Right lobe of liver (tissue), 6 donors: ENCODE data around the gene STAP2. TPM values are rescaled to one million over a fixed set of nuclear protein-coding genes. Genes with fewer than 3 reads are reported as not detected.

Source experiments
- ATAC-seq, 4 donors: fragments of 200-7000 bp; cut with Tn5 transposase; one replicate each; pipeline ENCODE4 v1.9.1; 2020; ENCODE audit warnings: mild to moderate bottlenecking in 4 of 4, moderate library complexity in 4 of 4
- DNase-seq, 3 donors: peaks; one replicate each; pipeline ENCODE4 v3.0.0-alpha.2; 2020
- H3K27ac ChIP-seq, 3 donors: fragments of 200-600 bp; one replicate each; pipeline ENCODE4 v1.8.0; 2022
- H3K27me3 ChIP-seq, 2 donors: fragments of 200-600 bp; one replicate each; pipeline ENCODE4 v1.8.0; 2022
- H3K36me3 ChIP-seq, 4 donors: fragments of 200-600 bp; sonication (generic) in 1 of 4; one replicate each; pipeline versions ENCODE4 v1.5.1 to v1.8.0; 2017 to 2022; ENCODE audit warnings: control low read depth in 1 of 4
- H3K4me1 ChIP-seq, 4 donors: fragments of 200-600 bp; sonication (generic) in 1 of 4; one replicate each; pipeline versions ENCODE4 v1.5.1 to v1.8.0; 2017 to 2022; ENCODE audit warnings: control low read depth in 1 of 4
- H3K4me3 ChIP-seq, 3 donors: fragments of 200-600 bp; one replicate each; pipeline ENCODE4 v1.8.0; 2022
- H3K9me3 ChIP-seq, 4 donors: fragments of 200-600 bp; sonication (generic) in 1 of 4; one replicate each; pipeline versions ENCODE4 v1.5.1 to v1.8.0; 2017 to 2022; ENCODE audit warnings: control low read depth in 1 of 4
- POLR2A ChIP-seq: fragments of 450-650 bp; IDR thresholded peaks from one replicate; pipeline ENCODE4 v1.6.1; 2017; ENCODE audit warnings: antibody characterized with exemption, mild to moderate bottlenecking
- WGBS: methylation state at CpG from one replicate; pipeline ENCODE4 v1.1.6; 2018; ENCODE audit warnings: low coverage, low lambda C conversion rate; ENCODE audit not compliant: insufficient coverage; ENCODE audit errors: missing lambda C conversion rate; 5-methylcytosine and 5-hydroxymethylcytosine counted together
- intact Hi-C, 2 donors: fragments of 100-400 bp; cut with DNase I; formaldehyde crosslinking; loops; one replicate each; pipeline versions ENCODE4 v1.11.2 to v1.14.1; 2022
- total RNA-seq, 6 experiments: library from RNA; depleted of rRNA in 2 of 6; stranded (reverse); fragments of >200 nt in 2 of 6; fragmentation: NEBNext Ultra II Directional in 3 of 6; extraction: Animal tissue kit (Norgen Biotek cat#: 25700) in 3 of 6; gene quantifications; one replicate each; pipeline versions ENCODE4 v1.1.0 to v1.2.4, GENCODE V29; 2016 to 2023
- TF ChIP-seq, protein P1 (sequence below), 4 donors: fragments of 200-600 bp in 3 of 4; fragments of 450-650 bp in 1 of 4; IDR thresholded peaks; one replicate each; pipeline versions ENCODE4 v1.5.1 to v1.8.0; 2016 to 2022; ENCODE audit warnings: antibody characterized with exemption in 4 of 4, mild to moderate bottlenecking in 2 of 4
- donor health status: DM: no; HTN: yes; CAD: no.
- donor health status: DM: no; HTN: no; CAD: no.
- donor health status: DM: no; HTN: no; CAD: no.
- donor health status: DM: no; HTN: yes; CAD: no.
- donor health status: DM: no; HTN: yes; CAD: no.

STAP2 gene
- total RNA-seq, 6 experiments from 2014 or later: 21.4 to 51.5 (median 43.0) TPM

GRCh38 chr19:4361152-4362046 is 22.8 kb upstream of the STAP2 start:
- no peaks in the 10 kb centered on the region for H3K27me3 ChIP-seq
- TF ChIP-seq, protein P1, sequence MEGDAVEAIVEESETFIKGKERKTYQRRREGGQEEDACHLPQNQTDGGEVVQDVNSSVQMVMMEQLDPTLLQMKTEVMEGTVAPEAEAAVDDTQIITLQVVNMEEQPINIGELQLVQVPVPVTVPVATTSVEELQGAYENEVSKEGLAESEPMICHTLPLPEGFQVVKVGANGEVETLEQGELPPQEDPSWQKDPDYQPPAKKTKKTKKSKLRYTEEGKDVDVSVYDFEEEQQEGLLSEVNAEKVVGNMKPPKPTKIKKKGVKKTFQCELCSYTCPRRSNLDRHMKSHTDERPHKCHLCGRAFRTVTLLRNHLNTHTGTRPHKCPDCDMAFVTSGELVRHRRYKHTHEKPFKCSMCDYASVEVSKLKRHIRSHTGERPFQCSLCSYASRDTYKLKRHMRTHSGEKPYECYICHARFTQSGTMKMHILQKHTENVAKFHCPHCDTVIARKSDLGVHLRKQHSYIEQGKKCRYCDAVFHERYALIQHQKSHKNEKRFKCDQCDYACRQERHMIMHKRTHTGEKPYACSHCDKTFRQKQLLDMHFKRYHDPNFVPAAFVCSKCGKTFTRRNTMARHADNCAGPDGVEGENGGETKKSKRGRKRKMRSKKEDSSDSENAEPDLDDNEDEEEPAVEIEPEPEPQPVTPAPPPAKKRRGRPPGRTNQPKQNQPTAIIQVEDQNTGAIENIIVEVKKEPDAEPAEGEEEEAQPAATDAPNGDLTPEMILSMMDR (IDR thresholded peaks at IDR 0.05): no peak
- no peak for TF ChIP-seq POLR2A
- H3K4me3 ChIP-seq: no peak overlapping the region
- 57% methylated on average over 4 of the region's 50 CpGs for WGBS
- ATAC-seq: peak in 1 of 4 donors; percentile 3
- no peaks in the 10 kb centered on the region for H3K4me1 ChIP-seq
- H3K36me3 ChIP-seq: peaks cover 0 to 63% (median 19%) of the 10 kb centered on the region in 4 donors
- no peak overlapping the region for H3K27ac ChIP-seq
- peak in 1 of 3 donors; percentile 51 for DNase-seq
- no peaks in the 10 kb centered on the region for H3K9me3 ChIP-seq
- intact Hi-C loops: loop anchor here in 1 of 2 donors (5.0 kb wide), 1 partner anchor 94 kb away; no protein-coding TSS in a partner anchor

DNA sequence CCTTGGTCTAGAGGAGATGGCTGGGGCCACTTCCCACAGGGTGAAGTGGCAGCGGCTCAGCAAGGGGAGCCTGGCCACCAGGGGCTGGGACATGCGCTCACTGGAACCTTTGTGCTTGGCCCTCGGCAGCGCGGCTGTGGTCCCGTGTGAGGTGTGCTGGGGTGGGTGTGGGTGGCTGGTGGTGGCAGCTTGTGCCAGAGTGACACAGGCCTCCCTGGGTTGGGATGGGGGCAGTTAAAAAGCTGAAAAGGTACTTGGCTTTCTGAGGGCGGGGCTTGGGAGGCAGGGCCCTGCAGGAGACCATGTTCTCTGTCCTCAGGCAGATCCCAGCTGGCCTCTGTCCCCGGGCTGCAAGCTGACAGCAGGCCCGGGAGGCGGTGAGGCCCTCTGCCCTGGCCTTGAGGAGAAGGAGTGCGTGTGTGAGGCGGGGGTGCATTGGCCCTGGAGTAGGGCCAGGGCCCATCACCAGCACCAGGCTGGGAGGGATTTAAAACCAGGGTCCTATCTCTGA is 22.1 kb upstream of the STAP2 start:
- no peaks in the 10 kb centered on the region for H3K27me3 ChIP-seq
- no peak overlapping the region for H3K27ac ChIP-seq
- H3K4me3 ChIP-seq: no peak overlapping the region
- no peaks in the 10 kb centered on the region for H3K4me1 ChIP-seq
- no peaks in the 10 kb centered on the region for H3K9me3 ChIP-seq
- TF ChIP-seq, protein P1 (IDR thresholded peaks at IDR 0.05): no peak
- no peak for TF ChIP-seq POLR2A
- DNase-seq (peak in 1 of 3 donors; percentile 50), ATAC-seq (peak in 1 of 4 donors; percentile 3)
- intact Hi-C loops: loop anchor here in 1 of 2 donors (5.0 kb wide), 1 partner anchor 93 kb away; no protein-coding TSS in a partner anchor
- H3K36me3 ChIP-seq: peaks cover 0 to 56% (median 17%) of the 10 kb centered on the region in 4 donors
- 31% methylated on average over 8 of the region's 12 CpGs for WGBS

- Histone ChIP-seq H3K27me3 (no peaks in the 10 kb centered on the region), H3K27ac (no peak overlapping the region), H3K4me3 (no peak overlapping the region), H3K4me1 (no peaks in the 10 kb centered on the region), H3K9me3 (no peaks in the 10 kb centered on the region), H3K36me3 (peaks cover 0 to 50% (median 17%) of the 10 kb centered on the region in 4 donors)
- intact Hi-C loops: loop anchor here in 1 of 2 donors (5.0 kb wide), 1 partner anchor 93 kb away; no protein-coding TSS in a partner anchor
- DNase-seq: no peak
- TF ChIP-seq, protein P1 (IDR thresholded peaks at IDR 0.05): no peak
- no peak for ATAC-seq
- WGBS: 49% methylated on average over 5 of the region's 9 CpGs
Measured at GRCh38 chr19:4360081-4360569, 21.5 kb upstream of the STAP2 start.

DNA sequence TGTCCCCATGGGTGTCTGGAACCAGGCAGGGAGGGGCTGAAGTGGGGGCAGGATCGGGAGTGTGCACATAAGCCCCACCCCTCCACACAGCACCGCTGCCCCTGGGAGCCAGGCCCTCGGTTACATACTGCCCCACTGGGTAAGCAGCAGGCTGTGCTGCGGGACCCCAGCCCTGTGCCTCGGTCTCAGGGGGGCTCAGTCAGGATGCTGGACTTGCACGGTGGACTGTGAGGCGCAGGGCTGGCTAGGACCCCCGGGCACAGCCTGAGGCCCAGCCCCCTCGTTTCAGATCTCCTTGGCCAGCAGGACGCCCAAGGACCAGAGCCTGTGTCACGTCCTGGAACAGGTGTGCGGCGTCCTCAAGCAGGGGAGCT is 21.0 kb upstream of the STAP2 start:
- Histone ChIP-seq H3K27me3 (no peaks in the 10 kb centered on the region), H3K4me1 (no peaks in the 10 kb centered on the region), H3K4me3 (no peak overlapping the region), H3K9me3 (no peaks in the 10 kb centered on the region), H3K36me3 (peaks cover 0 to 48% (median 17%) of the 10 kb centered on the region in 4 donors), H3K27ac (no peak overlapping the region)
- WGBS: 100% methylated on average over 4 of the region's 13 CpGs
- DNase-seq: peak in 1 of 3 donors; percentile 52
- no peak for TF ChIP-seq POLR2A
- TF ChIP-seq, protein P1 (IDR thresholded peaks at IDR 0.05): no peak
- intact Hi-C loops: no loop called here
- ATAC-seq: peak in 3 of 4 donors; percentile 3 to 24 (median 6)
